ENCODE results near the gene HOXA10.

The HOXA10 gene

DNA sequence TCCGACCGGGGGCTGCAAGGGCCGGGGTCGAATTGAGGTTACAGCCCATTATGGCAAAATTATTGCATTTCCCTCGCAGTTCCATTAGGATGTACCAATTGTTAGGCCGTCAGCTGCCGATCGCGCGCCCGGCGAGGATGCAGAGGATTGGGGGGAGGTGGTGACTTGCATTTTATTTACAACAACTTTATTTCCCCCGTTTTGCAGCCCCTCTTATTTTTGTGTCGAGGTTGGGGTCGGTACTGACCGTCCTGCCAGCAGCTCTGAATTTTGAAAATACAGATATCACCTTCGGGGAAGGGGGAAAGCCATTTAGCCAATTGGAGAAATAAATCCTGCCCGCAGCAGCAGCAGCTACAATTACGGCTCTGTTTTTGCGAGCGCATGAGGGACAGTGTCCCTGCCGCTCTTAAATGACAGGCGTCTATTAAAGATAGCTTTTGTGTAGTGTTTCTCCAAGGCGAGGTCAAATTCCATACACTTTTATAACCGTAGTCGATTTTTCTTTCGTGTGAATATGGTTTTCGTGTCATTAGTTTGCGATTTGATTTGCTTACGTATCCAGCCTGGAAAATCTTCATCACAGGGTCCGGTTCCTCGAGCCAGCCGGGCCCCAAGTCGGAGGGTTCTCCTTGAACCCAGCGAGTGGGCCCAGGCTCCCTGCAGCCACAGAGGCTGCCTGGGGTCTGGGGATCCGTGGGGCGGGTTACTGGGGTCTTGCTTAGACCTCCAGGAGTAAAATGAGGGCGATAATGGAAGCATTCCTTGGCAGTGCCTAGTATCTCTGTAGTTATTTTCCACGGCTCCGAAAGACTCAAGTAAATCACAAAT is 30.0 kb downstream of the HOXA10 start:
- DNase-seq (ENCODE audit: low read depth): no peak

DNA sequence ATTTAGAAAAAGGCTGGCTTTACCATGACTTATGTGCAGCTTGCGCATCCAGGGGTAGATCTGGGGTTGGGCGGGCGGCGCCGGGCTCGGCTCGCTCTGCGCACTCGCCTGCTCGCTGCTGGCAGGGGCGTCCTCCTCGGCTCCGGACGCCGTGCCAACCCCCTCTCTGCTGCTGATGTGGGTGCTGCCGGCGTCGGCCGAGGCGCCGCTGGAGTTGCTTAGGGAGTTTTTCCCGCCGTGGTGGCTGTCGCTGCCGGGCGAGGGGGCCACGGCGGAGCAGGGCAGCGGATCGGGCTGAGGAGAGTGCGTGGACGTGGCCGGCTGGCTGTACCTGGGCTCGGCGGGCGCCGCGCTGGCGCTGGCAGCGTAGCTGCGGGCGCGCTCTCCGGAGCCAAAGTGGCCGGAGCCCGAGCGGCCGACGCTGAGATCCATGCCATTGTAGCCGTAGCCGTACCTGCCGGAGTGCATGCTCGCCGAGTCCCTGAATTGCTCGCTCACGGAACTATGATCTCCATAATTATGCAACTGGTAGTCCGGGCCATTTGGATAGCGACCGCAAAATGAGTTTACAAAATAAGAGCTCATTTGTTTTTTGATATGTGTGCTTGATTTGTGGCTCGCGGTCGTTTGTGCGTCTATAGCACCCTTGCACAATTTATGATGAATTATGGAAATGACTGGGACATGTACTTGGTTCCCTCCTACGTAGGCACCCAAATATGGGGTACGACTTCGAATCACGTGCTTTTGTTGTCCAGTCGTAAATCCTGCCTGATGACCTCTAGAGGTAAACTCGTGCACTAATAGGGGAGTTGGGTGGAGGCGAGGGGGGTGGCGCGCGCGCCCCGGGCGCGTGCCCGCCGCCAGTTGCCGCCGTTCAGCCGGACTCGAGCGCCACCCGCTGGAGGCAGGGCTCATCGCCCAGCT is 30.8 kb downstream of the HOXA10 start, which contains the start of gene HOXA5:
HOXA5 (minus strand) TSS at position 659 of the 927 bp plus-strand sequence; CDS start at position 585, 74 bp downstream.
- peak; percentile 57 for DNase-seq (ENCODE audit: low read depth)

DNA sequence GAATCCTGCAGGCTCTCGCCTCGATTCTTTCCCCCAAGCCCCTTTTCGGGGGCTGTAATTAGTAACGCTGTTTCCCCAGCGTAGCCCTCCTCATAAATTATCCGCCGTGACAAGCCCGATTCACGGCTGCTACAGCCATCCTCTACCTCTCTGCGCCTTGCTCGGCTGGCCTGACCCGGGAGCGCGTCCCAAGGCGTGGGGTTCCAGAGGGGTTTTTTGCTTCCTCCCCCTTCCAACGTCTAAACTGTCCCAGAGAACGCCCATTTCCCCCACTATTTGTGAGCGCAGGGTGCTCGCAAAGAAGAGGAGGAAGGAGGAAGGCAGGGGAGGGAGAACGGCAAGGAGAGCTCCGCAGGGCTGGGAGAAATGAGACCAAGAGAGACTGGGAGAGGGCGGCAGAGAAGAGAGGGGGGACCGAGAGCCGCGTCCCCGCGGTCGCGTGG is 31.5 kb downstream of the HOXA10 start:
- DNase-seq (ENCODE audit: low read depth): no peak

DNA sequence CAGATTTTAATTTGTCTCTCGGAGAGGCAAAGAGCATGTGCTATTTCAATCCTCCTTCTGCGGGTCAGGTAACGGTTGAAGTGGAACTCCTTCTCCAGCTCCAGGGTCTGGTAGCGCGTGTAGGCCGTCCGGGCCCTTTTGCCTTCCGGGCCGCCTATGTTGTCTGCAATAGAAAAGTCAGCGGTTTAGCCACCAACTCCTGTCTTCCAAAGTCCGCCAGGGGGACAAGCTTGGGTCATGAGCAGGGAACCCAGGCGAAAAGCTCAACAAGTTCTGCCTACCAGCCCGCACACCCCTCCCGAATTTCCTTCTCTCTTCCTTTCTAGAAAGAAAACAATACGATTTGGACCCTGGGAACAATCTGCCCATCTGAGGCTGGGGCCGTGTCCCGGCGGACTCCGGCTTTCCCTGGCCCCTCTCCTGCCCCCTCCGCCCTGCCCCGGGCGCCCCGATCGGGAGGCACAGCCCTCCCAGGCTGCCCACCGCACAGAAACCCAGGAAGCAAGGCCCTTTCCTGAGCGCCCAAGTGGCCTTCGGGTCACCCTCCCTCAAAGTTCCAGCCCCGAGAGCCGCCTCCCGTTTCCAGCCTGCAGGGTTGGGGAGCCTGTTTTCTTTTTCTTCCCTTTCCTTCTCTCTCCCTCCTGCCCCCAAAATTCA is 32.1 kb downstream of the HOXA10 start:
- DNase-seq (ENCODE audit: low read depth): no peak

DNA sequence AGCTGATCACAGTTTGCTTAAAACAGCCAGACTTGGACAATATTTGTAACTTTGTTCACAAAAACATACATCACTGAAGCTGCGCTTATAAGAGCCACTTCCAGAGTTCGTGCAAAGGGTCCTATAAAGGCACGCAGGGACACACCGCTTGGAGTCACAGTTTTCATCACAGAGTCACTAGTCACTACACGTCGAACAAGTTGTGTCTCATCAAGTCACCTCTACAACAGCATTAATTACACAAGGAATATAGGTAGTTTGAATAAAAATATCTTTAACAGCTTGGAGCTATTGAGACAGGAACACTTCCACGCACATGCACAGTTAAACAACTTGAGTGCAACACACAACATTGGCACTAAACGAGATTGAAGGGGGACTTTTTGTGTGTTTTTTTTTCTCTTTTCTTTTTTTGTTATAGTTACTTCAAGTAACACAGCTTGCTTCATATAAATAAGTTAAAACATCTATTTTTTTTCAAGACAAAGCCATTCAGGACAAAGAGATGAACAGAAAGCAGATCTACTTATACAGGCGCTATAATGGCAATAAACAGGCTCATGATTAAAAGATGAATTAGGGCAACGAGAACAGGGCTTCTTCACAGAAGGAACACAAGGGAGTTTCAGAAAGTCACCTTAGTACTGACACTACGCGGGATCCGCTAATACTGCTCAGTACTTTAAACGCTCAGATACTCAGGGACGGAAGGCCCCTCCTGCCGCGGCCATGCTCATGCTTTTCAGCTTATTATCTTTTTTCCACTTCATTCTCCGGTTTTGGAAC is 32.8 kb downstream of the HOXA10 start:
- no peak for DNase-seq (ENCODE audit: low read depth)

DNA sequence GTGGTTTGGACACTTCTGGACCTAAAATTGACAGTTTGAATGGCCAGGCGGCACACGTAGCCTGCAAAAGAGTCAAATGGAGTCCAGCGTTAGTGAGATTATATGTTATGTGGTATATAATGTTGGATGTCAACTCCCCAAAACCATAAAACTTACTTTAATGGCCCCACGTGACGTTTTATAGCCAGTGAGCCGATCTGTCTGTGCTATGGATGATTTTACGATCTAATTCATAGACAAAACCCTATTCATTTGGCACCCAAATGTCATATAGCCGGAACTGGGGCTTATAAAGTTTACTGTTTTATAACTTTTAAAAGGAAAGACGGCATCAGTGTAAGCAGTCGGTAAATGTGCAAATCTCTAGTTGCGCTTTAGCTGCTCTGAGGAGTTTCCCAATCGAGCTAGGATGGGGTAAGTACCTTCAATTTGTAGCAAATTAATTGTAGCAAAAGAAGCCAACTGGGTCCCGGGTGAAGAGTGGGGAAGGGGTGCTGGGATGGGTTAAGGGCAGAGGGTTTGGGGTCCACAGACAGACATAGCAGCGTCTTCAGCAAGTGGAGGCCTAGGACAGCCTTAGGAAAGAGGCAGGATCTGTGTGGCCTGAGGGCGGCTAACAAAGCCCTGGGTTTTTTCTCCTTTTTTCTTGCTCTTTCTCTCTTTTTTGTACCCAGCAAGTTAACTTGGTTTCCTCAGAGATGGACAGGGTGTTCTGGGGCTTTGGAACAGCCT is 33.8 kb downstream of the HOXA10 start:
- no peak for DNase-seq (ENCODE audit: low read depth)

DNA sequence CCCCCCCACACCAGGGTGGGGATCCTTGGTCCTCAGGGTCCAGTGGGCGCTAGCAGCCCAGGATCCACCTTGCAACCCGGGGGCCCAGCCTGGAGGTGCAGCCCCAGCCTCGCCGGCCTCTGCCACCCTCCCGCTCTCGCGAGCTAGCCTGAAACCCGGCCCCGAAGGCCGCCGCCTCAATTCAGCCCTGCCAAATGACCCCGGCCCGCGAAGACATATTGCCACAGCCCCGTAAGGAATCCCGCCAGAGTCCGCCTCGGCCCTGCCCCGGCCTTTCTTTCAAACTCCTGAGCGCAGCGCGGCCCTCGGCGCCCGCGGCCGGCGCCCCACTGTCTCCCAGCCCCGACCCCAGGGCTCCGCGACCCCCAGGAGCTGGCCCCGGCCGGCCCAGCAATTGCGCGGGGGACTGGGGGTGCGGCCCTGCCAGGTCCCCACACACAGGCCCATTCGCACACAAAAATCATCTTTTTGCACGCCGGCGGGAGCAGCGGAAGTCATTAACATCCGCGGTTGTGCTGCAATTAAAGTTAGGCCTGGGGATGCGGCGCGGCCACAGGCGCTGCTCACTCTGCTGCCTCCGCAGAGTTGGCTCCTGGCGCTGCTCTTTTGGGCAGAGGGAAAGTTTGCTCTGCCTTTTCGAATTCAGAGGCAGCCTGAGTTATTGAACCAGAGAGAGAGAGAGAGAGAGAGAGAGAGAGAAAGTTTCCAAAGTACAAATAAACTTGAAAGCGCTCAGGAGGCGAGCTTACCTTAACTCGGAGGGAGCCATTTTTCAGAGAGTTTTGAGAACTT is 34.6 kb downstream of the HOXA10 start:
- no peak for DNase-seq (ENCODE audit: low read depth)

DNA sequence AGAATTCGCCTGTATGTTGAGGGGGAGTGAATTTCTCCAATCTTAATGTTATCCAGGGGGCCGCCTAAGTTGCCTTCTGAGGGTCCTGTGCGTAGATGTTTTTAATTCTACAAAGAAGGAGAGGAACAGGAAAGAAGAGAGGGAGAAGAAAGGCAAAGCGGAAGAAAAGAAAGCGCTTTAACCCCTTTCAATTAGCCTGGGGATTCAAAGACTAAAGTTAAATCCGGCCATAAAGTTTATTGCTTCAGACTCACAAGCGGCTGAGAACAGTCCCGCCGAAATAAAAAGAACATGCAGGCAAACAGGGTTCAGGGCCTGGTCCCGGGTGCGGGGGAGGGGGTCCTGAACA is 35.2 kb downstream of the HOXA10 start:
- DNase-seq (ENCODE audit: low read depth): no peak

DNA sequence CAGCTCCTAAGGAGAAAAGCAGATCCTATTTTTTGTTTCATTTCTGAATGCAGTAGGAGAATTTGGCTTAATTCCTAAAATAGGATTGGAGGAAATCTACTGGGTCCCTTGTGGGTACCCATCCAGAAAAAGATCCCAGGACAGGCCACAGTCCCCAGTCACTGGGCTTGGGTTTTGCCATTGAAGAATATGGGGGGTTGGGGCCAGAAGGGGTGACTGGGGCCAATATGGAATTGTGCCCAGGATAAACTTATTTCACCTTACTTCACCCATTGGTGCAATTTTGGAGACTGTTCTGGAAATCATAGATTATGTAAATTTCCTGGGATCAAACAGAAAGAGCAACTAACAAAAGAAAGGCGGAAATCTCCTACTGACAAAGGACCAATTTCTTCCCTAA is 35.6 kb downstream of the HOXA10 start:
- no peak for DNase-seq (ENCODE audit: low read depth)

DNA sequence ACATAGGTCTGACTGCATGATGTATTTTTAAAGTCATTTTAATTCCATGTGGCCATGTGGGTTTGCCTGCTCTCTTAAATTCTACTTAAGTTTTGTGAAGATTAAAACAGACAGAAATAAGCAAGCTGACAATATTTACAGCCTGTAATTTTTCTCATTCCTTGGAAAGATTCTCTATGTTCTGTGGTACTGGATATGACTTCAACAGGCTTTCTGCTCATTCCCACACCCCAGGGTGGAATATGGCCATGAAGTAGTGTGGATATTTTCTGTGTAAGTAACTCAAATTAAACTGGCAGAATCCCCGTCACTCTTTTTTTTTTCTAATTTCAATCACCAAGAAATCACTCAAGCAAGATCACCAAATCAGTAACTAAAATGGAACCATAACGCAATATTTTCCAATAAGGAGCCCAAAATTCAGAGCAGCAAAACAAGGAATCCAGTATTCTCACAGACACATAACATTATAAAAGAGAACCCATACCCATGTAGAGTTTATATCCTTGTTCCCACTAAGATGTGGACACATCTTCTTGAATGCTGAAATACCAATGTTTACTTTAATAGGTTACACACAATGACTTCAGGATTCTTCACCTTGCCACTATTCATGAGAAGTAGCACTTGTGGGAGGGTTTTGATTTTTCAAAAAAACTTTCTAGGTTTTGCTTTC is 36.3 kb downstream of the HOXA10 start:
- no peak for DNase-seq (ENCODE audit: low read depth)

DNA sequence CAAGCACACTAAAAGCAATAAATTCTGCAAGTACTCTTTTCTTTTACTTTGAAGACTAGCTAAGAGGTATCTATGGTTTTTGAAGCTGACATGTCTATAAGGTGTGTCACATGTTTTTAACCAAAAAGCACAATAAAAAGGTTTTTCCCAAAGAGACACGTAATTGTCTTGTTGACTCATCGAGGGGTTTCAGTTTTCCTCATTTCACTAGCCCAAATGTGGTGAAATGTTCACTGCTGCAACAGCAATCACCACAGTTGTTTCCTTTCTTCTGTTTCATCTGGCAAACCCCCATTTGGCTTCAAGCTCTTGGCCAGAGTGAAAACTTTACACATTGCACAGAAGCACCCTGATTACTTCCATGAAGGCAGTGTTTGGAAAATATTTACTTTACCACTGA is 39.7 kb downstream of the HOXA10 start:
- DNase-seq (ENCODE audit: low read depth): no peak

DNA sequence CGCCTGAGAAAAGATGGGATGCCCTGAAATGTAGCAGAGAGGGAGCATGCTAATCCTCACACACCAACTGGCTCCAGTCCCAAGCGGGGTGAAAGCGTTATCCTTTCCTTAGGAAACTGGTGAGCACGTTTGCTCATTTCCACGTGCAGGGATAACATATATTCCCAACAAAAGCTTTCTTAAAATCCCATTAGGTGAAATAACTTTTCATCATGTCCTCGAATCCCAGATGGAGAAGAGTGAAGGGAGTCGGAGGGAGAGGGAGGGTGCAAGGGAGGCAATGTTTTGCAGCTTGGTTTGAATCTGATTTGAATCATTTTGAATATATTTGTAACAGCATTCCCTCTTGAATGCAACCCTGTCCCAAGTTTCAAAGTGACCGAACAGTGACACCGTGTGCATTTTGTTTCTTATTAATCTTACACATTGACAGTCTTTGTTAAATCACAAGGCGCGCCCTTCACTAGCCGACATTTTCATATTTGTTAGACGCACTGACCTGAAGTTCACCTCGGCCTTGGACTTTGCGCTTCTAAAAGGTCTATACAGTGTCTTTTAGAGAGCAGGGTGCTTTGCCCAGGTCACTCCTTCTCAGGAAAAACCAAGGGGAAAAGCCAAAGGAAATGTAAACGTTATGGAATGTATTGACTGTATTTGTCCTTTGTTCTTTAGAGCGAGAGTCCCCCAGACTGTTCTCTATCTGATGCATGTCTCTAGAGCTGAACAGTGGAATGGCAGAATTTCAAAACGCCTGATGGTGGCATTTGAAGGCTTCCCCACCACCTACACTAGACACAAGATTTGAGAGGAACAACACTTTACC is 40.5 kb downstream of the HOXA10 start:
- DNase-seq (ENCODE audit: low read depth): no peak

DNA sequence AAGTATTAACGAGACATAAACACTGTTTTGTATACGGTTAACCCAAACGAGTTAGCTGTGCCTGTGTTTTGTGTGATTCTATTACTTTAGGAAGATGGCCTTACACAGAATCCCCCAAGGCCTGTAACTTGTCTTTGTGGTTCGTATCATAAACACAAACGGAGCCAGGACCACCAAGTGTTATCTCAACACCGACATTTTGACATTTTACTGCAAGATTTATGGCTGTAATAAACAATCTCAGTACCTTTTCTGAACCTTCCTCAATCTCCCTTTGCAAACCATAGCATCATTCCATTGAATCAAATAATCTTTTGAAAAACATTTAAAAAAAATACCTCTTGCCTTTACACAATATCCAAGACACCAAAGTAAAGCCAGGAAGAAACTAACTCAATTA is 41.1 kb downstream of the HOXA10 start:
- DNase-seq (ENCODE audit: low read depth): no peak

DNA sequence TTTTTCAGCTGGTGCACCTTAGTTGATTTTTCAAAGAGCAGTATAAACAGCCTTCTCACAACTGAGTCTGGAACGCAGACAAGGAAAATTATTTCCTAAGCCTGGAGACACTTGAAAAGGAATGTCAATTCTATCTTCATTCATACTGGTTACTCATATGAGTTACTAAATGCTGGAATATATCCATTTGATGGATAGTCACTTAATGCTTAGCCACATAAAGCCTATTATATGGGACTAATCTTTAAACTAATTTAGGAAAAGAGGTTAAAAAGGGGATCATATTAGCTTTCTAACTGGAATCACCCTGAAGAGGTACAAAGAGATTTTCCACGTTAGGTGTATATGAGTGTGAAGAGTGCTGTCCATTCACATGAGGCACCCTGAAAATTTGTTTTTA is 41.9 kb downstream of the HOXA10 start:
- no peak for DNase-seq (ENCODE audit: low read depth)

DNA sequence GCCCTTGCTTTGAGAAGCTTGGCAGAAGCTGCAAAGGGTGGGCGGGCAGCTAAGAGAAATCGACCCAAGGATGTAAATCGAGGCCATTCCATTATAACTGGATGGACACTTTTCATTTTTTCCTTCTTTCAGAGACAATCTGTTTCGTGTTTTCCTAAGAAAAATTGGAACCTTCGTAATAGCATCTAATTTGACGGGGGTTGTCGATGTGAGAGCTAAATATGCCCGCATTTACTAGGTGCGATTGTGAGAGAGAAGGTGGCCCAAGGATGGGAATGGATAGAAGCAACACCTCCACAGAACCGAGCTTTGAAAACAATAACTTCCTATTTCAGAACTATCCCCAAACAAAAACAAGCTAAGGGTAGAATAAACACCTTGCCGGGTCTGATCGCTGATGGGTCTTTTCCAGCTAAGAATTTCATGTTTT is 42.7 kb downstream of the HOXA10 start:
- DNase-seq (ENCODE audit: low read depth): no peak

DNA sequence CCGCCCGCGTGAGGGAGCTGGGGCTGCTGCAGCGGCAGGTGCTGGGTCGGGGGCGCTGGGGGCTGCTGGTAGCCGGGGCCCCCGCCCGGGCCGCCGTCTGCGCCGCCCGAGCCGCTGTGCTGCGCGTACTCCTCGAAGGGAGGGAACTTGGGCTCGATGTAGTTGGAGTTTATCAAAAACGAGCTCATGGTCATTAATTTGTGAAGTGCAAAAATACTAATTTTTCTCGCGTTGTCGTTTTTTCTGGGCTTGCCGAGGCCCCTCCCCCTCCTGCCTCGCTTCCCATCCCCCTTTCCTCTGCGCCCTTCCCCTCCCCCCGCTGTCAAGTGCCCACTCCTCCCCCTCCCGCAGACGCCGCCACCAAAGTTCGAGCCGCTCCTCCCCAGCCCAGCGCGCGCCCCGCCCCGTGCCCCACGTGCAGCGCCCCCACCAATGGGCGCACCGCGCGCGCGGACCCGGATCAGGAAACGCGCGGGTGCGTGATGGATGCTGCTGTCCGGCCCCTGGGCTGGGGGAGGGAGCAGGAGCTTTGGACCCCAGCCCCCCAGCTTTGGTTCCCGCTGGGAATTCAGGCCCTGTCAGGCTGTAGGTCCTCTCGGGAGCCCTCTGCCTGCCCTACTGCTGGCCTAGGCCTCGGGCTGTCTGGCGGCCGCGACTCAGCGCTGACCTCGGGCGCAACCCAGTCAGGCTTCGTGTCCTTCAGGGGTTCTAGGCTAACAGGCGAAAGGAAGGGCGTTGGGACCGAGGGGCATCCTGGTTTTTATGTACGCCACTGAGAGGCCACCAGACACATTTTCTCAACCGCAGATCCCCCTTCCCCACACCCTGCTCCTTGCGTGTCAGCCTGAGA is 43.4 kb downstream of the HOXA10 start, which contains the start of gene HOXA4:
HOXA4 (minus strand) TSS at position 218 of the 850 bp plus-strand sequence; CDS start at position 194, 24 bp downstream.
- no peak for DNase-seq (ENCODE audit: low read depth)

DNA sequence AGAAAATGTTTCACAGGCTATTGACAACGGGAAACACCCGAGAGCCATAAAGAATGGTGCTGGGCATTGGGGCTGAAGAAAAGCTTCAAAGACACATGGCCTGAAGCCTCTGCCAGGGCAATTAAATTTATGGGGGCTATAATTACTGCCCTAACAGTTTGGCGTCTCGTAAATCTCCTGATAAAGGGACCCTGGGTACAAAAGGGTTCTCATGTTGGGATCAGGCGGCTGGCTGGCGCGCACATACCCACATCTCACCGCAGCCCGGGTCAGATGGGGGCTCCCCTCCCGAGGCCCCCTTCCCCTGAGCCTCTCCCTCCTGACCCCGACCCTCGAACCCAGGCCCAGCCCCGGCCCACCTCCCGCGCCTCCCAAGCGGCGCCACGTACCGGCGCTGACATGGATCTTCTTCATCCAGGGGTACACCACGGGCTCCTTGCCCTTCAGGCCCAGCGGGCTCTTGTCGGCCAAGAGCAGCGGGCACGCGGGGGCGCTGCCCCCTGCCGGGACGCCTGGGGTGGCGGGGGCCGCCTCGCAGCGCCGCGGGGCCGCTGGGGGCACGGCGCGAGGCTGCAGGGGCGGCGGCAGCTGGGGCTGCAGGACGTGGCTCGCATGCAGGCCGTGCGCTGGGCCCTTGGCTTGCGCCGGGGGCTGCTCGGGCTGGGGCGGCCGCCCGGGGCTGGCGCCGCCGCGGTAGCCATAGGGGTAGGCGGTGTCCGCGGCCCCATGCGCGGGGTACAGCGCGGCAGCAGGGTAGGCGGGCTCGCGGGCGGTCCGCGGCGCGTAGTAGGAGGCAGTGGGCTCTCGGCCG is 44.2 kb downstream of the HOXA10 start:
- DNase-seq (ENCODE audit: low read depth): no peak
